Measurements from ENCODE around the gene PDGFC. TPM values are rescaled to one million over a fixed set of nuclear protein-coding genes. Genes with fewer than 3 reads are reported as not detected.

The PDGFC gene
- total RNA-seq, 1 experiment from 2014 or later: 4.5 TPM

DNA sequence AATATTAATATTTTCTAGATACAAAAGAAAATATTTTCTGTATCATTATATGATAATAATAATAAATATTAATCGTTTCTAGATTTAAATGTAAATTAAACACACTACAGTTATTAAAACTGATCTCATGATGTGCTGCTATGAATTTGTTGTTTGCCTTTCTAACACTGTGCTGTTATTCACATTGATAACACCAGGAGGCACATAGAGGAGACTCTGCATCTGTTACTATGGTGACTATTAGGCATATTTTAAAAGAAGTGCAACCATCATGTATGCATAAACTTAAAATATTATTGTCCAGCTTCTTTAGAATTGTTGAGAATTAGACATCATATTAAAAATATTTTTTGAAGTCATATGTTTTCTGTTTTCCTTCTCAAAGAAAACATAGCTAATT, 11.8 kb upstream of the PDGFC start:
- peaks cover 0 to under 1% of the 10 kb centered on the region in 2 experiments; a peak in 3 of 5 replicates for H3K9me3 Mint-ChIP-seq
- Histone ChIP-seq H3K79me1 (ENCODE audit: insufficient read depth, low read depth, low read length, poor library complexity, severe bottlenecking) (no peaks in the 10 kb centered on the region), H3K18ac (ENCODE audit: insufficient read length, low read depth, low read length) (no peak overlapping the region), H2BK20ac (ENCODE audit: low read depth, low read length, poor library complexity, severe bottlenecking) (no peak overlapping the region), H3K4me2 (ENCODE audit: insufficient read depth, insufficient read length, low read length) (no peak overlapping the region), H4K5ac (ENCODE audit: insufficient read length, low read depth, low read length) (no peak overlapping the region), H2AFZ (ENCODE audit: low read length) (no peak overlapping the region), H3K9ac (ENCODE audit: extremely low read depth, insufficient read length, low read length) (no peak overlapping the region), H3K23ac (ENCODE audit: insufficient read length, low read depth, low read length) (no peak overlapping the region), H2BK5ac (ENCODE audit: insufficient read length, low read length) (no peak overlapping the region), H2BK120ac (ENCODE audit: low read depth, low read length, poor library complexity, severe bottlenecking) (no peak overlapping the region), H3K4ac (ENCODE audit: low read depth, low read length) (no peak overlapping the region), H4K20me1 (ENCODE audit: control insufficient read depth, insufficient read depth, insufficient read length) (no peaks in the 10 kb centered on the region), H4K8ac (replicated peaks; ENCODE audit: insufficient read length, low read depth, low read length) (no peak overlapping the region), H4K91ac (ENCODE audit: insufficient read length, low read depth, low read length) (no peak overlapping the region), H3K56ac (ENCODE audit: insufficient read length, low read depth, low read length) (no peak overlapping the region), H2AK5ac (ENCODE audit: insufficient read length, low read length) (no peak overlapping the region), H2BK12ac (ENCODE audit: insufficient read length, low read depth, low read length) (no peak overlapping the region), H3K79me2 (ENCODE audit: insufficient read depth, low read length) (no peaks in the 10 kb centered on the region), H3T11ph (ENCODE audit: low read length) (no peak overlapping the region), H3K4me1 (ENCODE audit: insufficient read depth, low read length) (no peaks in the 10 kb centered on the region), H3K23me2 (ENCODE audit: insufficient read length, low read depth, low read length, poor library complexity, severe bottlenecking) (no peaks in the 10 kb centered on the region), H3K9me3 (ENCODE audit: control insufficient read depth, low read depth, low read length) (no peaks in the 10 kb centered on the region), H3K27ac (ENCODE audit: insufficient read length, low read depth, low read length) (no peak overlapping the region), H3K27me3 (ENCODE audit: insufficient read depth, low read length) (no peaks in the 10 kb centered on the region), H3K14ac (ENCODE audit: insufficient read depth, low read length) (no peak overlapping the region), H2BK15ac (ENCODE audit: low read depth, low read length) (no peak overlapping the region)
- no peaks in the 10 kb centered on the region for H3K27me3 Mint-ChIP-seq (ENCODE audit: low read depth)
- WGBS (ENCODE audit: extremely low coverage, insufficient read length, low lambda C conversion rate): no CpG with 5 or more reads among the region's 1 CpG
- no peak for DNase-seq
- H3K4me3 Mint-ChIP-seq: no peak overlapping the region
- TF ChIP-seq, protein P1, sequence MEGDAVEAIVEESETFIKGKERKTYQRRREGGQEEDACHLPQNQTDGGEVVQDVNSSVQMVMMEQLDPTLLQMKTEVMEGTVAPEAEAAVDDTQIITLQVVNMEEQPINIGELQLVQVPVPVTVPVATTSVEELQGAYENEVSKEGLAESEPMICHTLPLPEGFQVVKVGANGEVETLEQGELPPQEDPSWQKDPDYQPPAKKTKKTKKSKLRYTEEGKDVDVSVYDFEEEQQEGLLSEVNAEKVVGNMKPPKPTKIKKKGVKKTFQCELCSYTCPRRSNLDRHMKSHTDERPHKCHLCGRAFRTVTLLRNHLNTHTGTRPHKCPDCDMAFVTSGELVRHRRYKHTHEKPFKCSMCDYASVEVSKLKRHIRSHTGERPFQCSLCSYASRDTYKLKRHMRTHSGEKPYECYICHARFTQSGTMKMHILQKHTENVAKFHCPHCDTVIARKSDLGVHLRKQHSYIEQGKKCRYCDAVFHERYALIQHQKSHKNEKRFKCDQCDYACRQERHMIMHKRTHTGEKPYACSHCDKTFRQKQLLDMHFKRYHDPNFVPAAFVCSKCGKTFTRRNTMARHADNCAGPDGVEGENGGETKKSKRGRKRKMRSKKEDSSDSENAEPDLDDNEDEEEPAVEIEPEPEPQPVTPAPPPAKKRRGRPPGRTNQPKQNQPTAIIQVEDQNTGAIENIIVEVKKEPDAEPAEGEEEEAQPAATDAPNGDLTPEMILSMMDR (conservative IDR thresholded peaks at IDR 0.05): peak; percentile 56
- no peaks in the 10 kb centered on the region; a peak in 1 of 7 replicates for H3K36me3 Mint-ChIP-seq (ENCODE audit: insufficient read depth in 1 of 3, low read depth in 3 of 3)
- peaks cover 0 to under 1% of the 10 kb centered on the region in 2 experiments; a peak in 1 of 4 replicates for H3K4me1 Mint-ChIP-seq
- no peak overlapping the region for H3K27ac Mint-ChIP-seq
